Right atrium auricular region (tissue), 2 donors: Measurements from ENCODE around the gene PDLIM3. TPM values are rescaled to one million over a fixed set of nuclear protein-coding genes. Genes with fewer than 3 reads are reported as not detected.

Source experiments
- DNase-seq: peaks from one replicate; pipeline ENCODE4 v3.0.0-alpha.2; 2019; ENCODE audit warnings: low spot score
- H3K27ac ChIP-seq, 2 donors: fragments of 200-600 bp; sonication (generic); 1 replicate in 1 of 2; 2 replicates in 1 of 2; pipeline ENCODE4 v1.5.1; 2016 to 2019
- H3K27me3 ChIP-seq, 2 donors: fragments of 200-600 bp; sonication (generic); one replicate each; pipeline versions ENCODE4 v1.5.1 to v1.6.0; 2017 to 2019
- H3K36me3 ChIP-seq: fragments of 200-600 bp; sonication (generic); one replicate; pipeline ENCODE4 v1.5.1; 2016
- H3K4me1 ChIP-seq, 2 donors: fragments of 200-600 bp; sonication (generic); one replicate each; pipeline versions ENCODE4 v1.5.1 to v1.6.0; 2017 to 2019
- H3K4me3 ChIP-seq, 2 donors: fragments of 200-600 bp; sonication (generic); 1 replicate in 1 of 2; 2 replicates in 1 of 2; pipeline ENCODE4 v1.5.1; 2017 to 2019; ENCODE audit warnings: mild to moderate bottlenecking in 1 of 2, moderate library complexity in 1 of 2
- H3K9me3 ChIP-seq, 2 donors: fragments of 200-600 bp; sonication (generic); one replicate each; pipeline ENCODE4 v1.5.1; 2019
- total RNA-seq, 2 donors: library from RNA; depleted of rRNA; stranded (reverse); fragments of >200 nt; gene quantifications; one replicate each; pipeline ENCODE4 v1.1.0, GENCODE V29; 2016
- TF ChIP-seq, protein P1 (sequence below), 2 donors: fragments of 200-600 bp; sonication (generic); IDR thresholded peaks; one replicate each; pipeline ENCODE4 v1.5.1; 2019; ENCODE audit warnings: antibody characterized with exemption in 2 of 2

The PDLIM3 gene
- total RNA-seq, 2 donors from 2014 or later = 476 to 783 TPM

DNA sequence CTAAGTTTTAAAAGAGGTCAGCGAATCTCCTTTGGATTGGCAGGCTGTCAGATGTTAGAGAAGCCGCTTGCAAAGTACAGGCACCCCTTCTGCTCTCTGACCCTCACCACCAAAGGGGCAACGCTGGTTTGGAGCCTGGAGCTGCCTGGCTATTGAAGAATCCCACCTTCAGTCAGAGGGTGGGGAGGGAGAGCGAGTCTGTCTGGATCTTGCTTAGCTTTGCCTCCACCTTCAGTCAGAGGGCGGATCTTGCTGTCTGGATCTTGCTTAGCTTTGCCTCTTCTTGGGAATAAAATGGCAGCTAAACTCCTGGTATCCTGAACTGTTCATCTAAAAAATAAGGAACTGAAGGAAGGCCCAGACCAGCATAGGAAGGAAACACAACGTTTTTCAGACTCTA, 71.1 kb downstream of the PDLIM3 start:
- no peaks in the 10 kb centered on the region for H3K4me1 ChIP-seq
- DNase-seq = no peak
- TF ChIP-seq, protein P1, sequence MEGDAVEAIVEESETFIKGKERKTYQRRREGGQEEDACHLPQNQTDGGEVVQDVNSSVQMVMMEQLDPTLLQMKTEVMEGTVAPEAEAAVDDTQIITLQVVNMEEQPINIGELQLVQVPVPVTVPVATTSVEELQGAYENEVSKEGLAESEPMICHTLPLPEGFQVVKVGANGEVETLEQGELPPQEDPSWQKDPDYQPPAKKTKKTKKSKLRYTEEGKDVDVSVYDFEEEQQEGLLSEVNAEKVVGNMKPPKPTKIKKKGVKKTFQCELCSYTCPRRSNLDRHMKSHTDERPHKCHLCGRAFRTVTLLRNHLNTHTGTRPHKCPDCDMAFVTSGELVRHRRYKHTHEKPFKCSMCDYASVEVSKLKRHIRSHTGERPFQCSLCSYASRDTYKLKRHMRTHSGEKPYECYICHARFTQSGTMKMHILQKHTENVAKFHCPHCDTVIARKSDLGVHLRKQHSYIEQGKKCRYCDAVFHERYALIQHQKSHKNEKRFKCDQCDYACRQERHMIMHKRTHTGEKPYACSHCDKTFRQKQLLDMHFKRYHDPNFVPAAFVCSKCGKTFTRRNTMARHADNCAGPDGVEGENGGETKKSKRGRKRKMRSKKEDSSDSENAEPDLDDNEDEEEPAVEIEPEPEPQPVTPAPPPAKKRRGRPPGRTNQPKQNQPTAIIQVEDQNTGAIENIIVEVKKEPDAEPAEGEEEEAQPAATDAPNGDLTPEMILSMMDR (IDR thresholded peaks at IDR 0.05) = no peak
- H3K9me3 ChIP-seq = no peaks in the 10 kb centered on the region
- no peak overlapping the region for H3K27ac ChIP-seq
- H3K27me3 ChIP-seq = no peaks in the 10 kb centered on the region
- no peak overlapping the region for H3K4me3 ChIP-seq
- no peaks in the 10 kb centered on the region for H3K36me3 ChIP-seq

DNA sequence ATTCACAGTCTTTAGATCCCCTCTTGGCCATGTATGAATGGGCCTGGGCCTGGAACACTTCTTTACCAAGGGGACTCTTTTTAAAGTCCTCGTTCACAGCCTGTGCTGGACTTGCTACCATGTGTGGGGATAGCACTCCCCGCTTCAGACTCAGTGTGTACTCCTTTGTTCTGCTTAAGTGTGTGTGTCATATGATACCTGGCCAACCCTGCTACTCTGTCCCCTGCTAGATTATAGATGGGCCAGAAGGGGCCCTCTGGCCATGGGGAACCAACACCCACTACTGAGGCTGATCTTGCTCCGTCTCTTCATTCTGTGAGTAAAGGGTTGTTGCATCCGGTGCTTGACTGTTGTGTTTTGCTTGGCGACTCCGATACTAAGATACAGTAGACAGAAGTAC, 71.8 kb downstream of the PDLIM3 start:
- Histone ChIP-seq H3K36me3 (no peaks in the 10 kb centered on the region), H3K4me1 (no peaks in the 10 kb centered on the region), H3K9me3 (no peaks in the 10 kb centered on the region), H3K4me3 (no peak overlapping the region), H3K27me3 (no peaks in the 10 kb centered on the region), H3K27ac (no peak overlapping the region)
- no peak for DNase-seq
- TF ChIP-seq, protein P1 (IDR thresholded peaks at IDR 0.05) = no peak

DNA sequence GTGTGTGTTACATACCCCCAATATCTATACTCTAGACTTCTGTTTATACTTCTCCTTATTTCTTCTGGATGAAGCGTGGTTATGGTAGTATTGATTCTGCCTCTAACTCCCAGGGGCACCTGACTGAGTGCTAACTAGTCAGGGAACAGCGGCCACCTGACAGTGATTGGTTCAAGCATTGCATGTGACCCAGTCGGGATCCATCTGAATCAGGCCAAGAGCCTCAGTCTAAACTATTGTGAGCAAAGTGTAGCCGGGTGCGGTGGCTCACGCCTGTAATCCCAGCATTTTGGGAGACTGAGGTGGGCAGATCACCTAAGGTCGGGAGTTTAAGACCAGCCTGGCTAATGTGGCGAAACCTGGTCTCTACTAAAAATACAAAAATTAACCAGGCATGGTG, 73.7 kb downstream of the PDLIM3 start:
- no peaks in the 10 kb centered on the region for H3K4me1 ChIP-seq
- H3K4me3 ChIP-seq = no peak overlapping the region
- H3K9me3 ChIP-seq = no peaks in the 10 kb centered on the region
- no peaks in the 10 kb centered on the region for H3K27me3 ChIP-seq
- H3K36me3 ChIP-seq = no peaks in the 10 kb centered on the region
- DNase-seq = no peak
- H3K27ac ChIP-seq = no peak overlapping the region
- TF ChIP-seq, protein P1 (IDR thresholded peaks at IDR 0.05) = no peak

DNA sequence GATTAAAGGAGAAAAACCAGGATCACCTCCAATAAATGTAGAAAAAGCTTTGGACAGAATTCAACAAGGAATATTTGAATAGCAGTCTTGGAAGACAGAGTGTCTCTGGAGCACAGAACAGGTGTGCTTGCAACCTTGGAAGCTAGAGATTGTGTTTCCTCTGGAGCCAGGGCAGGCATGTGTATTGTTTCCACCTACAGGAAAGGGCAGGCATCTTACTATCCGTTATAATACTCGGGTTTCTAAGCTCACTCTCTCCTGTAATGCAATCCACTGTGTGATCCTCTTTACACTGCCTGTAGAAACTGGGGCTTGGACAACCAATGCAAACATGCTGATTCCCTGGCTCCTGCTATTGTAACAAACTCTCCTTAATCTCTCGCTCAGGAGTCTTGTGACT, 78.2 kb downstream of the PDLIM3 start:
- H3K27ac ChIP-seq = no peak overlapping the region
- DNase-seq = no peak
- H3K4me1 ChIP-seq = no peaks in the 10 kb centered on the region
- H3K4me3 ChIP-seq = no peak overlapping the region
- H3K27me3 ChIP-seq = no peaks in the 10 kb centered on the region
- TF ChIP-seq, protein P1 (IDR thresholded peaks at IDR 0.05) = no peak
- H3K9me3 ChIP-seq = no peaks in the 10 kb centered on the region
- no peaks in the 10 kb centered on the region for H3K36me3 ChIP-seq

DNA sequence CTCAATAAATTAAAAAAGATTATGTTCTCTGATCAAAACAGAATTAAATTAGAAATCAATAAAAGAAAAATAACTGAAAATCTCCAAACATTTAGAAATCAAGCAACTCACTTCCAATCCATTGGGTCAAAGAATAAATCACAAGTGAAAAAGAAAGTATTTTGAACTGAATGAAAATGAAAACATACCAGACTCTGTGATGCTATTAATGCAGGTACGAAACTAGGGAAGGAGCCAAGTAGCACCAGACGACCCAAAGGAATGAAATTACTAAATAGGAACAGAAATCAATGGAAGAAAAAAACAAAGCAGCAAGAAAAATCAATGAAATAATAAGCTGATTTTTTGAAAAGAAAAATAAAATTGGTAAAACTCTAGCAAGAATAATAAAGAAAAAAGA, 79.2 kb downstream of the PDLIM3 start:
- DNase-seq = no peak
- Histone ChIP-seq H3K9me3 (no peaks in the 10 kb centered on the region), H3K27me3 (no peaks in the 10 kb centered on the region), H3K36me3 (no peaks in the 10 kb centered on the region), H3K4me3 (no peak overlapping the region), H3K27ac (no peak overlapping the region), H3K4me1 (no peaks in the 10 kb centered on the region)
- TF ChIP-seq, protein P1 (IDR thresholded peaks at IDR 0.05) = no peak

Other genes with a start within 250 kb of the PDLIM3 start
- 1 to 10 TPM in 1 of 2 donors, under 1 TPM in 1; 0.79 to 1.3 TPM for gene LRP2BP, start 139.6 kb downstream of the PDLIM3 start, total RNA-seq
- gene ANKRD37, start 138.7 kb downstream of the PDLIM3 start, total RNA-seq = 10 to 100 TPM in 1 of 2 donors, 1 to 10 TPM in 1; 5.5 to 13.8 TPM
- gene UFSP2, start 109.5 kb downstream of the PDLIM3 start, total RNA-seq = 10 to 100 TPM; 28.6 to 35.1 TPM
- 1 to 10 TPM; 1.7 to 3.9 TPM for gene CCDC110, start 63.8 kb downstream of the PDLIM3 start, total RNA-seq